HG03469 (cell line): ENCODE results near the gene TJP1.

Experiments
- ATAC-seq: cut with Tn5 transposase; IDR thresholded peaks from one replicate; pipeline ENCODE4 v1.9.1; 2021; ENCODE audit warnings: mild to moderate bottlenecking, moderate library complexity, moderate number of reproducible peaks; ENCODE audit not compliant: unreplicated experiment

The TJP1 gene

GRCh38 chr15:29822100-29822683, at the start of gene TJP1:
TJP1 (minus strand) TSS chr15:29822468; CDS start chr15:29822028, 440 bp downstream.
- ATAC-seq = no peak

DNA sequence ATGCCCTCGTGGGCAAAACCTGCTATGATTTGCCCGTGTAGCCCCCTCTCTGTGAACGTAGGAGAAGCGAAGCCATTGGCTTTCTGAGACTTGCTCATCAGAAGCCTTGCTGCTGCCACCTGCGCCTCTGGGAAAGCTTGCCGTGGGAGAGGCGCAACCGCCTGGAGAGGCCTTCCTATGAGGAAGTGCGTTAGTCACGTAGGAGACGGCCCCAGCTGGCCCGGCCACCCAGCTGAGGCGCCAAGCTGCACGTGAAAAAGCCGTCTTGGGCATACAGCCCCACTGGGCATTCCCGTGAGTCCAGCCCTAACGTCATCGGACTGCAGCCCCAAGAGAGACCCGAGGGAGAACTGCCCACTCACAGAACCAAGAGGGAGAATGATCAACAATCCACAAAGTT, 49.1 kb upstream of the TJP1 start:
- ATAC-seq = no peak

DNA sequence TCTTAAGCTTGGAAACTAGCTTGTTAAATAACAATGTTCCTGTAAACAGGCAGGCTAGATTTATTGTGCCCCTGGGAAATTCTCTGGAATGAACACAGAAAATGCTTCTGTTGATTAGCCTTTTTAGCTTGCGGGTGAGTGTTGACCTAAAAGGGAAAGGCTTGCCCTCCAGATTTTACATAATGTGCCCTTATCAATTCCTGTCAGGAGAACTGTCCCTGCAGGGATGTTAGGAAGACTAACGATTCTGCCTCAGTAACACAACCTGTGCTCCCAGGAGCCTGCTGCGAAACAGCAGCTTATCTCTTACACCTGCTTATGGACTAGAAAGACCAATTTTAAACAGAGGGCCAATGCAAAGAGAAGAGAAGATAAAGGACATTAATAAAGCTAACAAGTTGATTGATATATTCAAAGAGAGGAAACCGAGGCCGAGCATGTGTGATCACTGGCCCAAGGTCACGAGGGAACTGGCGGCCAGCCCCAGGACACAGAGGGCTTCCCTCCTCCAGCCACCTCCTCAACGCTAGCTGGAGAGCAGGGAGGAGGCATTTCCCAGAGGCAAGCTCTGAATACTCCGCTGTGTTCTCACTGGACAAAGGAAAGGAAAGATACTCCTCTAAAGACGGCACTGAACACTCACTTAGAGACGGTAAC, 48.4 kb upstream of the TJP1 start:
- no peak for ATAC-seq

DNA sequence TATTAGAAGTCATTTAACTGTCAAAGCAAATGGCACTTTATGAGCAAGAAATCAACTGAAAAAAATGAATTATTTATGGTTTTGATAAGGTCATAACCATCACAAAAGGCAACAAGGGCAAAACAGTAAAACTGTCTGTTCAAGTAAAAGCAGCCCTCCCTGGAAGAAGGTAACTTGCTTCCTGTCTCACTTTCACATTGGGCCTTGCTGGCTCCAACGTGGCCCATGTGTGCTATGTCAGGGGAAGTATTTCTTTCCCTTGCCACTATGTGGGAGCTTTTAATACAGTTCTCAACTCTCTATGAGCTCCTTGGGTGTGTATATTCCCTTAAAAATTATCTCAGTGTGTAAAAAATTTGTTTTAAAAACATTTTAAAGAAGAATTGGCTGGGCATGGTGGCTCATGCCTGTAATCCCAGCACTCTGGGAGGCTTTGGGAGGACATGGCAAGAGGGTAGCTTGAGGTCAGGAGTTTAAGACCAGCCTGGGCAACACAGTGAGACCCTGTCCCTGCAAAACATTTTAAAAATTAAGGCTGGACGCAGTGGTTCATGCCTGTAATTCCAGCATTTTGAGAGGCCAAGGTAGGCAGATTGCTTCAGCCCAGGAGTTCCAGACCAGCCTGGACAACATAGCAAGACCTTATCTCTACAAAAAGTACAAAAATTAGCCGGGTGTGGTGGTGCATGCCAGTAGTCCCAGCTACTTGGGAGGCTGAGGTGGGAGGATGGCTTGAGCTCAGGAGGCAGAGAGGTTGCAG, 45.2 kb upstream of the TJP1 start:
- no peak for ATAC-seq

DNA sequence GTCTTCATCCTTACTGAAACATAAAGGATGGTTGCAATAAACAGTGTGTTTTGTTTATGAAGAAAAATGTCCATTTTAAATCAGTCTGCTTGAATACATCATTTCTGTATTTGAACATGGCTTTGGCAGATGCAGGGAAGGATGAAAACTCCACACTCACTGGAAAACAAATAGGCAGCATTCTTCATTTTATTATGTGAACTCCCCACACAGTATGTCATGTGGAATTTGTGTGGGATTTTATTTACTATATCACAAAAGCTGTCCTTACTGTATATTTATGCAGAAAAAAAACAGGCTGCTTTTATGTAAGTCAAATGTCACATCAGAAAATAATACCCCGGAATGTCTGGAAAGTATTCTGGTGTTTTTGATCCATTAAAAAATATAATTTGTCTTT, 44.1 kb upstream of the TJP1 start:
- ATAC-seq = no peak

- no peak for ATAC-seq
These were observed 42.2 kb upstream of the TJP1 start for GRCh38 chr15:29864501-29864900.

- ATAC-seq = no peak
These were observed 41.2 kb upstream of the TJP1 start for GRCh38 chr15:29863438-29863837.

- no peak for ATAC-seq
These were observed 40.0 kb upstream of the TJP1 start for GRCh38 chr15:29862271-29862670.

GRCh38 chr15:29860872-29861271, 38.6 kb upstream of the TJP1 start:
- no peak for ATAC-seq

GRCh38 chr15:29859973-29860715, 37.9 kb upstream of the TJP1 start:
- ATAC-seq = no peak

DNA sequence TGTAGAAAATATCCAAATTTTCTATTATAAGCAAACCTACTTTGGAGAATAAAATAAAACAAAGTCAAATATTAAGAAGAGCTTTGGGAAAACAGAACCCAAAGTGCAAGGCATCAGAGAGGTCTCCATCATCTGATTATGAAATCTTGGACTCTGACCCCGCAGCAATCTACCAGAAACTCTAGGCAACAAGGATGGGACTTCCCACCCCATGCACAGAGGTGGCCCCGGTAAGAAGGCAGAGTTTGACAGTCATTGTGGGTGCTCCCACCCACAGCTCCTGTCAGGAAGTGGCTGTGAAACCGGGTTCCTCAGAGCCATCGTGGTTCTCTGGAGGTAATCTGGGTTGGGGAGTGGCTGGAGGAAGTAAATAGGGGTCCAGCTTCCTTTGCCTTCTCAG, 37.0 kb upstream of the TJP1 start:
- no peak for ATAC-seq

GRCh38 chr15:29857221-29857789, 35.0 kb upstream of the TJP1 start:
- no peak for ATAC-seq

GRCh38 chr15:29854413-29854812, 32.1 kb upstream of the TJP1 start:
- no peak for ATAC-seq

- no peak for ATAC-seq
These were observed 31.1 kb upstream of the TJP1 start for GRCh38 chr15:29853211-29853987.

DNA sequence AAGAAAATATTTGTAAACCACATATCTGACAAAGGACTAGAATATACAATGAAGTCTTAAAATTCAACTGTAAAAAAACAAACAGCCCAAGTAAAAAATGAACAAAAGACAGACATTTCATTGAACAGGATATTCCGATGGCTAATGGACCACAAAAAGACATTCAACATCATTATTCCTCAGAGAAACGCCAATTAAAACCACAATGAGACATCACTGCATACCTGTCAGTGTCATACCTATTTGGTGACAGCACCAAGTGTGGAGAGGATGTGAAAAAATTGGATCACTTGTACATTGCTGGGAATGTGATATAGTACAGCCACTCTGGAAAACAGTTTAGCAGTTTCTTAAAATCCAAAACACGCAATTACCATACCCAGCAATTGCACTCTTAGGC, 29.9 kb upstream of the TJP1 start:
- ATAC-seq = no peak

DNA sequence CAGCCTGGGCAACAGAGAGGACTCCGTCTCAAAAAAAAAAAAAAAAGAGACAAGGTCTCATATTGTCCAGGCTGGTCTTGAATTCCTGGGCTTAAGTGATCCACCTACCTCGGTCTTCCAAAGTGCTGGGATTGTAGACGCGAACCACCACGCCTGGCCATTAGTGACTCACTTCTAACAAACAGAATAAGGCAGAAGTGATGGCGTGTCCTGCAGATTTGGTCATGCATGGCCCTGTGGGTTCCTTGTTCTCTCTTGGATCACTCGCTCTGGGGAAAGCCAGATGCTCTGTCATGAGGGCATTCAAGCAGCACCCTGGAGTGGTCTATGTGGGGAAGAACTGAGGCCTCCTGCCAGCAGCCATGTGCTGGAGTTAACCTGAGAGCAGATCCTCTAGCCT, 27.4 kb upstream of the TJP1 start:
- no peak for ATAC-seq

DNA sequence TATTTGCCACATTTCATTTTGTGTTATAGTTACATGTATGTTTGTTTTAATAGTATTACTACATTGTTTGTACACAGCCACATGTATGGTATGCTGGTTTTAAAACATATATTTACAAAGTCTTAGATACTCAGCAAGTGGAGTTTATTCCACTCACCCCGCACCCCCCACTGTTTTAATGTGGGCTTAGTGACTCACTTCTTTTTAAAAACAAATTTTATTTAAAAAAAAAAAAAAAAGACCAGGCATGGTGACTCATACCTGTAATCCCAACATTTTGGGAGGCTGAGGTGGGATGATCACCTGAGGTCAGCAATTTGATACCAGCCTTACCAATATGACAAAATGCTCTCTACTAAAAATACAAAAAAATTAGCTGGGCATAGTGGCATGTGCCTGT, 26.9 kb upstream of the TJP1 start:
- no peak for ATAC-seq

DNA sequence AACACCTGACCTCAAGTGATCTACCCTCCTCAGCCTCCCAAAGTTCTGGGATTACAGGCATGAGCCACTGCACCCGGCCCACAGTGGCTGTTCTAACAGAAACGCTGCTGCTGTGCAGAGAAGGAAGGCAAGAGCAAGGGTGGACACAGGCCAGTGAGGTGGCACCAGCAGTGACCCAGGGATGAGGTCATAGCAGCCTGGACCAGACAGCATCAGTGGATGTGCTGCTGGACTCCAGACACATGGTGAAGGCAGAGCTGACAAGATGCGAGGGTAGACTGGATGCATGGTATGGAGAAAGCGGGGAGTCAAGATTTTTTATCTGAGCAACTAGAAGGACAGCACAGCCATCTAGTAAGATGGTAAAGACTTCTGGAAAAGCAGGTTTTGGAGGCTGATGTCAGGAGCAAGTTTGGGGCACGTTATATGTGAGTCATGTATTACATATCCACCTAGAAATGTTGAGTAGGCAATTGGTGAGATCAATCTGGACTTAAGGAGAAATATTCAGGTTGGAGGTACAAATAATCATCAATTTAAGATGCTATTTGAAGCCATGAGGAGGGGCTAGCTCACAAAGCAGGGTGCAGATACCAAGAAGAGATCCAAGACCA, 22.1 kb upstream of the TJP1 start:
- ATAC-seq = no peak

DNA sequence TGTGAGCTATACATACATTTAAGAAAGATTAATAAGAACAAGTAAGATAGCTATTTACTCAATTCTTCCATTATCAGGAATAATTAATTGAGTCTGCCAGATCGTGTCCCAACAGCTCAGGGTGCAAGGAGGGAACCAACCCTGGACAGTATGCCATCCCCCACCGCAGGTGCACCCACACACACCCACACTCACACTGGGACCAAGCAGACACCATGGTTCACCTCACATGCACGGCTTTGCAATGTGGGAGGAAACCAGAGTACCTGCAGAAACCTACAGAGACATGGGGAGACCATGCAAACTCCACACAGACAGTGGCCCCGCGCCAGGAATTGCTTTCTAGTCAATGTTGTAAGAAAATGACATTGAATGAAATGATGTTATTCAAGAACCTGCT, 20.0 kb upstream of the TJP1 start:
- ATAC-seq = no peak

DNA sequence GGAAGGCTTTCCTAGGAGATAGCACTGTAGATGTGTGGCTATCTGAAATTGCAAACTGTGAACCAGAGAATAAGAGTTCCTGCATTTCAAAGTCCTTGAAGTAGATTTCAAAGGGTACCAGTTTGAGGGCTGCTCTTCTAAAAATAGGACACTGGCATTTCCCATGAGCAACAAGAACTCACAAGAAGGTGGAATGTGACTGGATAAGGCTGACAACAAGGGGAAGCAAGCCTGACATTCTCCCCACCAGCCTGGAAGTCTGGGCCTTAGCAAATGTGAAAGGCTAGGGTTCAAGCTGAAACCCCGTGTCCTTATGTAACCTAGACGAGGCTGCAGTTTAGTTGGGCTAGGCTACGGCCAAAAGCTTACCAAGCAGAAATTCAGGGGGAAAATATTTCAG, 18.7 kb upstream of the TJP1 start:
- no peak for ATAC-seq
